ENCODE data around the gene QSOX1.

GRCh38 chr1:180231506-180231921 lies 76.8 kb downstream of the QSOX1 start:
- TF ChIP-seq CTCF (conservative IDR thresholded peaks at IDR 0.05; ENCODE audit: low read depth, low read length) (peak; percentile 27; the same call in 1 of the 2 replicates), EZH2 (IDR thresholded peaks at IDR 0.05; ENCODE audit: borderline replicate concordance, low read depth, low read length, poor library complexity, severe bottlenecking) (peak; percentile 41)
